Measurements from ENCODE around the gene ABCB6.

DNA sequence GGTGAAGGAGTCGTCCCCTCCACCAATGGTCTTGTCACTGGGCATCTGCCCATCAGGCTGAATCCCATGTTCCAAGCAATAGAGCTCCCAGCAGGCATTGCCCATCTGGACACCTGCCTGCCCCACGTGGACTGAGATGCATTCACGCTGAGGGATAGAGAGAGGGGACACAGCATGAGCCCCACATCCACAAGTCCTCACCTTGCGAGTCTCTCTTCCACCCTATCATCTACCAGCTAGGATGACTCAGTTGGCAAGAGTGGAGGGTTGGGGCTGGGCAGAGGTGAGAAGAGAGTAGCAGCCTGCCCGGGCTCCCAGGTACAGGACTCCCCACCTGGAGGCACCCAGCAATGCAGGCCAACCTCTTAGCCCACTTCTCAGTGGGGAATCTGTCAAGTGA lies 33.3 kb upstream of the ABCB6 start:
- TF ChIP-seq, protein P1, sequence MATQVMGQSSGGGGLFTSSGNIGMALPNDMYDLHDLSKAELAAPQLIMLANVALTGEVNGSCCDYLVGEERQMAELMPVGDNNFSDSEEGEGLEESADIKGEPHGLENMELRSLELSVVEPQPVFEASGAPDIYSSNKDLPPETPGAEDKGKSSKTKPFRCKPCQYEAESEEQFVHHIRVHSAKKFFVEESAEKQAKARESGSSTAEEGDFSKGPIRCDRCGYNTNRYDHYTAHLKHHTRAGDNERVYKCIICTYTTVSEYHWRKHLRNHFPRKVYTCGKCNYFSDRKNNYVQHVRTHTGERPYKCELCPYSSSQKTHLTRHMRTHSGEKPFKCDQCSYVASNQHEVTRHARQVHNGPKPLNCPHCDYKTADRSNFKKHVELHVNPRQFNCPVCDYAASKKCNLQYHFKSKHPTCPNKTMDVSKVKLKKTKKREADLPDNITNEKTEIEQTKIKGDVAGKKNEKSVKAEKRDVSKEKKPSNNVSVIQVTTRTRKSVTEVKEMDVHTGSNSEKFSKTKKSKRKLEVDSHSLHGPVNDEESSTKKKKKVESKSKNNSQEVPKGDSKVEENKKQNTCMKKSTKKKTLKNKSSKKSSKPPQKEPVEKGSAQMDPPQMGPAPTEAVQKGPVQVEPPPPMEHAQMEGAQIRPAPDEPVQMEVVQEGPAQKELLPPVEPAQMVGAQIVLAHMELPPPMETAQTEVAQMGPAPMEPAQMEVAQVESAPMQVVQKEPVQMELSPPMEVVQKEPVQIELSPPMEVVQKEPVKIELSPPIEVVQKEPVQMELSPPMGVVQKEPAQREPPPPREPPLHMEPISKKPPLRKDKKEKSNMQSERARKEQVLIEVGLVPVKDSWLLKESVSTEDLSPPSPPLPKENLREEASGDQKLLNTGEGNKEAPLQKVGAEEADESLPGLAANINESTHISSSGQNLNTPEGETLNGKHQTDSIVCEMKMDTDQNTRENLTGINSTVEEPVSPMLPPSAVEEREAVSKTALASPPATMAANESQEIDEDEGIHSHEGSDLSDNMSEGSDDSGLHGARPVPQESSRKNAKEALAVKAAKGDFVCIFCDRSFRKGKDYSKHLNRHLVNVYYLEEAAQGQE (IDR thresholded peaks at IDR 0.05; ENCODE audit: low read depth, low read length) = no peak
- TF ChIP-seq RELA (IDR thresholded peaks at IDR 0.05; ENCODE audit: borderline replicate concordance, partially characterized antibody) (no peak), EP300 (IDR thresholded peaks at IDR 0.05; ENCODE audit: borderline replicate concordance in 1 of 2, control insufficient read depth in 1 of 2, low read depth in 2 of 2, low read length in 2 of 2) (no peak), POLR2A (IDR thresholded peaks at IDR 0.05; ENCODE audit: low read depth, low read length) (no peak), TAF1 (IDR thresholded peaks at IDR 0.05; ENCODE audit: borderline replicate concordance, low read depth, low read length) (no peak), NR2C1 (IDR thresholded peaks at IDR 0.05) (no peak), EED (IDR thresholded peaks at IDR 0.05; ENCODE audit: low read depth) (no peak), EZH2 (IDR thresholded peaks at IDR 0.05; ENCODE audit: borderline replicate concordance, control insufficient read depth, low read depth, low read length) (no peak), POLR2AphosphoS5 (IDR thresholded peaks at IDR 0.05; ENCODE audit: low read length) (no peak), HCFC1 (IDR thresholded peaks at IDR 0.05; ENCODE audit: low read length) (no peak)
- TF ChIP-seq, protein P2, sequence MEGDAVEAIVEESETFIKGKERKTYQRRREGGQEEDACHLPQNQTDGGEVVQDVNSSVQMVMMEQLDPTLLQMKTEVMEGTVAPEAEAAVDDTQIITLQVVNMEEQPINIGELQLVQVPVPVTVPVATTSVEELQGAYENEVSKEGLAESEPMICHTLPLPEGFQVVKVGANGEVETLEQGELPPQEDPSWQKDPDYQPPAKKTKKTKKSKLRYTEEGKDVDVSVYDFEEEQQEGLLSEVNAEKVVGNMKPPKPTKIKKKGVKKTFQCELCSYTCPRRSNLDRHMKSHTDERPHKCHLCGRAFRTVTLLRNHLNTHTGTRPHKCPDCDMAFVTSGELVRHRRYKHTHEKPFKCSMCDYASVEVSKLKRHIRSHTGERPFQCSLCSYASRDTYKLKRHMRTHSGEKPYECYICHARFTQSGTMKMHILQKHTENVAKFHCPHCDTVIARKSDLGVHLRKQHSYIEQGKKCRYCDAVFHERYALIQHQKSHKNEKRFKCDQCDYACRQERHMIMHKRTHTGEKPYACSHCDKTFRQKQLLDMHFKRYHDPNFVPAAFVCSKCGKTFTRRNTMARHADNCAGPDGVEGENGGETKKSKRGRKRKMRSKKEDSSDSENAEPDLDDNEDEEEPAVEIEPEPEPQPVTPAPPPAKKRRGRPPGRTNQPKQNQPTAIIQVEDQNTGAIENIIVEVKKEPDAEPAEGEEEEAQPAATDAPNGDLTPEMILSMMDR (IDR thresholded peaks at IDR 0.05 in 2 of 3, conservative IDR thresholded peaks at IDR 0.05 in 1 of 3; ENCODE audit: control insufficient read depth in 2 of 3, extremely low read depth in 1 of 3, insufficient read depth in 1 of 3, low read depth in 3 of 3, low read length in 3 of 3) = no peak
- TF ChIP-seq, protein P3, sequence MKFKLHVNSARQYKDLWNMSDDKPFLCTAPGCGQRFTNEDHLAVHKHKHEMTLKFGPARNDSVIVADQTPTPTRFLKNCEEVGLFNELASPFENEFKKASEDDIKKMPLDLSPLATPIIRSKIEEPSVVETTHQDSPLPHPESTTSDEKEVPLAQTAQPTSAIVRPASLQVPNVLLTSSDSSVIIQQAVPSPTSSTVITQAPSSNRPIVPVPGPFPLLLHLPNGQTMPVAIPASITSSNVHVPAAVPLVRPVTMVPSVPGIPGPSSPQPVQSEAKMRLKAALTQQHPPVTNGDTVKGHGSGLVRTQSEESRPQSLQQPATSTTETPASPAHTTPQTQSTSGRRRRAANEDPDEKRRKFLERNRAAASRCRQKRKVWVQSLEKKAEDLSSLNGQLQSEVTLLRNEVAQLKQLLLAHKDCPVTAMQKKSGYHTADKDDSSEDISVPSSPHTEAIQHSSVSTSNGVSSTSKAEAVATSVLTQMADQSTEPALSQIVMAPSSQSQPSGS (IDR thresholded peaks at IDR 0.05; ENCODE audit: low read length) = no peak
- TF ChIP-seq, protein P4, sequence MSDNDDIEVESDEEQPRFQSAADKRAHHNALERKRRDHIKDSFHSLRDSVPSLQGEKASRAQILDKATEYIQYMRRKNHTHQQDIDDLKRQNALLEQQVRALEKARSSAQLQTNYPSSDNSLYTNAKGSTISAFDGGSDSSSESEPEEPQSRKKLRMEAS (IDR thresholded peaks at IDR 0.05; ENCODE audit: low read depth, low read length) = no peak

All from GM12878 (cell line).